CD4-positive, alpha-beta T cell (primary cell): ENCODE measurements around the gene AMY1A. TPM values are rescaled to one million over a fixed set of nuclear protein-coding genes. Genes with fewer than 3 reads are reported as not detected.
"Not testable (repeated sequence)": the region's sequence is repeated elsewhere in the genome, so short reads cannot be mapped to it uniquely, and the experiment has no call there.

Source experiments
- ATAC-seq: fragments of 200-7000 bp; cut with Tn5 transposase; one replicate; pipeline ENCODE4 v1.10.0; 2022; ENCODE audit warnings: mild to moderate bottlenecking; ENCODE audit not compliant: poor library complexity
- CTCF ChIA-PET: fragments of 350-600 bp; sonication (Branson Sonifier 250); formaldehyde crosslinking; loops from one replicate; lab custom pipeline; 2021; ENCODE audit warnings: antibody characterized with exemption, inconsistent platforms; lab: Charles Lee
- POLR2A ChIA-PET: fragments of 350-600 bp; sonication (Branson Sonifier 250); formaldehyde crosslinking; loops from one replicate; lab custom pipeline; 2021; ENCODE audit warnings: antibody characterized with exemption, inconsistent platforms; lab: Charles Lee
- DNase-seq, 14 experiments: peaks; one replicate each; pipeline ENCODE4 v3.0.0-alpha.2; 2013 to 2020; ENCODE audit warnings: mixed read lengths in 2 of 14
- H3K27ac ChIP-seq, 2 donors: one replicate each; pipeline versions ENCODE4 v1.5.1 to v1.7.0; 2013; ENCODE audit warnings: low read length in 2 of 2, low read depth in 1 of 2, mild to moderate bottlenecking in 1 of 2
- H3K27me3 ChIP-seq, 2 experiments: 1 replicate in 1 of 2; 2 replicates in 1 of 2; pipeline versions ENCODE4 v1.6.1 to v1.7.0; 2013; ENCODE audit warnings: low read length in 2 of 2, control low read depth in 1 of 2, mild to moderate bottlenecking in 1 of 2, moderate library complexity in 1 of 2; ENCODE audit not compliant: insufficient read depth in 2 of 2, control insufficient read depth in 1 of 2
- H3K36me3 ChIP-seq: one replicate; pipeline ENCODE4 v1.6.1; 2013; ENCODE audit warnings: low read length, control low read depth; ENCODE audit not compliant: insufficient read depth
- H3K4me1 ChIP-seq: one replicate; pipeline ENCODE4 v1.6.1; 2013; ENCODE audit warnings: low read length, control low read depth; ENCODE audit not compliant: insufficient read depth
- H3K4me3 ChIP-seq: one replicate; pipeline ENCODE4 v1.5.1; 2013; ENCODE audit warnings: mild to moderate bottlenecking, low read length, moderate library complexity
- H3K9me3 ChIP-seq, 2 experiments: 1 replicate in 1 of 2; 2 replicates in 1 of 2; pipeline versions ENCODE4 v1.6.1 to v1.7.0; 2013; ENCODE audit warnings: low read length in 2 of 2, mild to moderate bottlenecking in 2 of 2, control low read depth in 1 of 2, moderate library complexity in 1 of 2; ENCODE audit not compliant: control insufficient read depth in 1 of 2, insufficient read depth in 1 of 2
- H3K27ac Mint-ChIP-seq: one replicate; pipeline ENCODE4 v1.8.0; 2020; ENCODE audit warnings: mixed read lengths
- H3K27me3 Mint-ChIP-seq: one replicate; pipeline ENCODE4 v1.8.0; 2021; ENCODE audit warnings: mixed read lengths
- H3K36me3 Mint-ChIP-seq: one replicate; pipeline ENCODE4 v1.8.0; 2021; ENCODE audit warnings: low read depth, mixed read lengths
- H3K4me1 Mint-ChIP-seq: one replicate; pipeline ENCODE4 v1.8.0; 2021; ENCODE audit warnings: low read depth, mixed read lengths
- H3K4me3 Mint-ChIP-seq: one replicate; pipeline ENCODE4 v1.8.0; 2020; ENCODE audit warnings: mild to moderate bottlenecking, mixed read lengths
- H3K9me3 Mint-ChIP-seq: one replicate; pipeline ENCODE4 v1.8.0; 2020; ENCODE audit warnings: mixed read lengths
- CTCF ChIP-seq: fragments of 200-600 bp; IDR thresholded peaks from one replicate; pipeline ENCODE4 v1.8.0; 2022; ENCODE audit warnings: antibody characterized with exemption, mild to moderate bottlenecking
- intact Hi-C, 2 experiments: fragments of 100-400 bp; cut with DNase I in 1 of 2; cut with micrococcal nuclease in 1 of 2; formaldehyde crosslinking; loops; one replicate each; pipeline versions ENCODE4 v1.15.1 to v1.9.0; 2023 to 2025; cut with DNase I, micrococcal nuclease
- polyA plus RNA-seq, 2 donors: library from polyadenylated mRNA; unstranded; fragments of 120-200 nt; gene quantifications; one replicate each; pipeline ENCODE4 v1.2.1, GENCODE V29; 2013
- total RNA-seq, 174 experiments: library from RNA in 2 of 174; stranded (reverse) in 2 of 174; gene quantifications; one replicate each; pipeline ENCODE4 v1.2.3 and lab custom pipeline; 2021 to 2026

AMY1A gene
- total RNA-seq (not detected), total RNA-seq (lab: John Stamatoyannopoulos, UW) (0 to 0.07 (median 0) reads per million in 172 experiments)
- not detected for polyA plus RNA-seq (2013, experiment 1 of 2)
- polyA plus RNA-seq (2013, experiment 2 of 2): not detected

DNA sequence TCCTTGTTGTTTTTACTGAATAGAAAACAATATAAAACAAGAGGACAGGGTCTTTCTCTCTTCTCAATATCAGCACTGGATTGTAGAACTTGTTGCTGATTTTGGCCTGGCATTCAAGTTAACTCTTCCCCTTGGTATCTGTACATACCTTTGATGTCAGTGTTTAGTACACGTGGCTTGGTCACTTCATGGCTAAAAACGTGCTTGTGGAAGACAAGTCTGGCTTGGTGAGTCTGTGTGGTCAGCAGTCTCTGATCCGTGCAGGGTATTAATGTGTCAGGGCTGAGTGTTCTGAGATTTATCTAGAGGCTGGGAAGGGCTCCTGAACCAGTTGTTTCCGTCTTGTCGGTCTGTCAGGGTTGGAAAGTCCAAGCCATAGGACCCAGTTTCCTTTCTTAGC is at the start of gene AMY1A:
Gene AMY1A, plus strand, starts transcription at position 301 of the 400 bp plus-strand sequence. CDS start 571 bp downstream, outside the sequence.
- CTCF ChIA-PET, H3K36me3 Mint-ChIP-seq, intact Hi-C loops, DNase-seq, H3K4me3 ChIP-seq, H3K4me1 Mint-ChIP-seq, H3K27me3 ChIP-seq, H3K27ac Mint-ChIP-seq, POLR2A ChIA-PET, ATAC-seq, H3K4me3 Mint-ChIP-seq, H3K9me3 Mint-ChIP-seq, H3K4me1 ChIP-seq, H3K27me3 Mint-ChIP-seq, H3K27ac ChIP-seq, H3K9me3 ChIP-seq, H3K36me3 ChIP-seq: not testable (repeated sequence)

DNA sequence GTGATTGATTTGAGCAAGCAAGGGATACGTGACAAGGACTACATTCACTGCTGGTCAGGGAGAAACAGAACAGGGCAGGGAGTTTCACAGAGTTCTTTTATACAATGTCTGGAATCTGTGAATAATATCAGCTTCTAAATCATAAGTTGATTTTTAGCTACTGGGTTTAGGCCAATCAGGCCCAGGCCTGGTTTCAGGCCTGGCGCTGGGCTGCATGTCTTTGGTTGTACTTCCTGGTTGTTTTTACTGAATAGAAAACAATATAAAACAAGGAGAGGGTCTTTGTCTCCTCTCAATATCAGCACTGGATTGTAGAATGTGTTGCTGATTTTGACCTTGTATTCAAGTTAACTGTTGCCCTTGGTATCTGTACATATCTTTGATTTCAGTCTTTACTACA is 39.2 kb upstream of the AMY1A start:
- Mint-ChIP-seq H3K4me1 (no peaks in the 10 kb centered on the region), H3K27ac (no peak overlapping the region), H3K27me3 (no peaks in the 10 kb centered on the region), H3K36me3 (no peaks in the 10 kb centered on the region), H3K9me3 (no peaks in the 10 kb centered on the region), H3K4me3 (no peak overlapping the region)
- Histone ChIP-seq H3K9me3 (no peaks in the 10 kb centered on the region), H3K4me3 (no peak overlapping the region), H3K4me1 (no peaks in the 10 kb centered on the region), H3K27ac (no peak overlapping the region), H3K36me3 (no peaks in the 10 kb centered on the region), H3K27me3 (no peaks in the 10 kb centered on the region)
- ChIA-PET POLR2A (no interaction called here), CTCF (no interaction called here)
- ATAC-seq (no peak), DNase-seq (no peak)
- intact Hi-C loops: no loop called here
- TF ChIP-seq CTCF: no peak

GRCh38 chr1:103616994-103617477 is 38.5 kb upstream of the AMY1A start, which contains the start of gene AMY2A:
TSS of gene AMY2A (plus strand) at chr1:103617427. CDS start at chr1:103617441, 14 bp downstream.
- H3K27me3 Mint-ChIP-seq, H3K36me3 Mint-ChIP-seq, CTCF ChIA-PET, H3K4me3 Mint-ChIP-seq, H3K27ac ChIP-seq, H3K9me3 ChIP-seq, H3K4me1 Mint-ChIP-seq, POLR2A ChIA-PET, intact Hi-C loops, H3K4me1 ChIP-seq, H3K4me3 ChIP-seq, H3K36me3 ChIP-seq, DNase-seq, H3K27ac Mint-ChIP-seq, H3K27me3 ChIP-seq, ATAC-seq, H3K9me3 Mint-ChIP-seq: not testable (repeated sequence)

- H3K4me3 ChIP-seq, ATAC-seq, H3K4me1 ChIP-seq, POLR2A ChIA-PET, H3K27me3 Mint-ChIP-seq, H3K4me3 Mint-ChIP-seq, DNase-seq, H3K36me3 ChIP-seq, H3K27ac ChIP-seq, H3K9me3 ChIP-seq, H3K4me1 Mint-ChIP-seq, intact Hi-C loops, H3K36me3 Mint-ChIP-seq, H3K27ac Mint-ChIP-seq, H3K27me3 ChIP-seq, H3K9me3 Mint-ChIP-seq, CTCF ChIA-PET: not testable (repeated sequence)
These were observed 28.1 kb upstream of the AMY1A start for GRCh38 chr1:103627436-103627835.

GRCh38 chr1:103641194-103641593 is 14.4 kb upstream of the AMY1A start:
- intact Hi-C loops, H3K27ac ChIP-seq, DNase-seq, POLR2A ChIA-PET, H3K36me3 Mint-ChIP-seq, H3K4me3 Mint-ChIP-seq, H3K36me3 ChIP-seq, H3K27ac Mint-ChIP-seq, H3K4me1 Mint-ChIP-seq, ATAC-seq, H3K9me3 ChIP-seq, CTCF ChIA-PET, H3K27me3 ChIP-seq, H3K9me3 Mint-ChIP-seq, H3K27me3 Mint-ChIP-seq, H3K4me1 ChIP-seq, H3K4me3 ChIP-seq: not testable (repeated sequence)

DNA sequence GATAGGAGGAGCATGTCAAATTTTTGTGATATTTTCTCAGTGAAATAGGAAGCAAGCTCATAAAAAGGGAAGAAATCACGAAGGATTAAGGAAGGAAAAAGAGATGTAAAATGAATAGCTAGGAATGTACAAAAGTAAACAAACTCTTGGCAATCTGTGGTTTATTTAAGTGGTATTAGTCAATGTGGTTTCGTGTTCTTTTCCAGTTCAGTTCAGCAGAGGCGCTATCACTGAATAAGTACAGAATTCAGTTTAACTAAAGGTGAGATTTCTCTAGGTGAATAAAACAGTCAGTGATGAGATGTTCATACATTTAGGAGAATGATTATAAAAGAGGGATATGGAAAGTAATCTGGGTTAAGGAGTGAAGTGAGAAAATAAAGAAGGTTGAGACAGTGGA is 11.7 kb upstream of the AMY1A start:
- intact Hi-C loops, H3K27me3 Mint-ChIP-seq, H3K36me3 Mint-ChIP-seq, CTCF ChIA-PET, H3K9me3 ChIP-seq, POLR2A ChIA-PET, ATAC-seq, H3K27ac Mint-ChIP-seq, H3K9me3 Mint-ChIP-seq, H3K4me3 Mint-ChIP-seq, H3K4me1 Mint-ChIP-seq, DNase-seq, H3K4me3 ChIP-seq, H3K27ac ChIP-seq, H3K4me1 ChIP-seq, H3K36me3 ChIP-seq, H3K27me3 ChIP-seq: not testable (repeated sequence)
